Activated CD8-positive, alpha-beta T cell treated with anti-CD3 and anti-CD28 coated beads for 36 hours (primary cell): ENCODE results near the gene NCR2. TPM values are rescaled to one million over a fixed set of nuclear protein-coding genes. Genes with fewer than 3 reads are reported as not detected.

ENCODE experiments used
- ATAC-seq: fragments of 200-7000 bp; cut with Tn5 transposase; one replicate; pipeline ENCODE4 v1.10.0; 2021; ENCODE audit warnings: mild to moderate bottlenecking, moderate library complexity
- CTCF ChIA-PET: fragments of 350-600 bp; sonication (Branson Sonifier 250); formaldehyde crosslinking; loops from one replicate; lab custom pipeline; 2021; ENCODE audit warnings: antibody characterized with exemption; lab: Charles Lee
- POLR2A ChIA-PET: fragments of 350-600 bp; sonication (Branson Sonifier 250); formaldehyde crosslinking; loops from one replicate; lab custom pipeline; 2021; ENCODE audit warnings: antibody characterized with exemption; lab: Charles Lee
- DNase-seq: peaks from one replicate; pipeline ENCODE4 v3.0.0-alpha.2; 2020
- H3K27ac Mint-ChIP-seq: one replicate; pipeline ENCODE4 v1.8.0; 2021; ENCODE audit warnings: mild to moderate bottlenecking, mixed read lengths
- H3K27me3 Mint-ChIP-seq: one replicate; pipeline ENCODE4 v1.8.0; 2021; ENCODE audit warnings: mixed read lengths
- H3K36me3 Mint-ChIP-seq: one replicate; pipeline ENCODE4 v1.8.0; 2021; ENCODE audit warnings: low read depth, mixed read lengths
- H3K4me1 Mint-ChIP-seq: one replicate; pipeline ENCODE4 v1.8.0; 2021; ENCODE audit warnings: low read depth, mixed read lengths
- H3K4me3 Mint-ChIP-seq: one replicate; pipeline ENCODE4 v1.8.0; 2021; ENCODE audit warnings: mild to moderate bottlenecking, moderate library complexity, mixed read lengths
- H3K9me3 Mint-ChIP-seq: one replicate; pipeline ENCODE4 v1.8.0; 2021; ENCODE audit warnings: mixed read lengths
- CTCF ChIP-seq: fragments of 200-600 bp; IDR thresholded peaks from one replicate; pipeline ENCODE4 v1.8.0; 2022; ENCODE audit warnings: antibody characterized with exemption, mild to moderate bottlenecking
- intact Hi-C: fragments of 100-400 bp; cut with micrococcal nuclease; formaldehyde crosslinking; loops from one replicate; pipeline ENCODE4 v1.10.0; 2022
- total RNA-seq, 2 experiments: library from RNA; stranded (reverse); gene quantifications; one replicate each; pipeline ENCODE4 v1.2.3, GENCODE V29; 2021

NCR2 gene
- total RNA-seq, 2 experiments from 2014 or later, result 0.56 to 0.68 TPM

DNA sequence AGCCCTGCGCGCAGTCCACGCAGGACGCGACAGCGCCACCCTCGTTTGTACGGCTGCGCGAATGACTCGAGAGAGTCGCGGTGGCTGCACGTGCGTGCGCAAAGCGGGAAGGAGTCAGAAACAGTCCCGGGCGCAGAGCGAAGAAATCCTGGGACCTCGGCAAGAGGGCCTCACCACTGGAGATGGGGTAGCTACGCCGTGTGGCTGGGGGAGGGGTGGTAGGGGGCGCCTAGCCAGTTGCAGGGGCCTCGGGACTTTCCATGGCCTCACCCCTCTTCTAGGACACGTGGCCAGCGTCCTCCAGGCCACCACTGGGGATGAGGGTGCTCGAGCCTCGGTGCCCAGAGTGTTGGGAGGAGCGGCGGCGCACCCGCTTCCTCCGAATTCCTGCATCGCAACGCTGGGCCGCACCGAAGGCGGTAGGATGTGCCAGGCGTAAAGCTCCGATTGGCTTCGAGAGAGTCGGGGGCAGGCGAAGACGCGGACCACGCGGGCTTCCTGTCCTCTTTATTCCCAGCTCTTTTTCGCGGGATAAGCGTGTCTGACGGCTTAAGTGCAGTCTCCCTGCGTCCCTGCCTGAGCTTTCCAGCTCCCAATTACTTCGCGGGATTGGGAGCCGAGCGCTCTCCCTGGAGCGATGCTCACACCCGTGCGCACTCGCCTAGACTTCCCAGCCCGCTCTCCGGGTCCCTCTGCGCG lies 38.7 kb downstream of the NCR2 start:
- intact Hi-C loops, result loop anchor here (5.0 kb wide), 1 partner anchor 53 kb away; no protein-coding TSS in a partner anchor
- H3K36me3 Mint-ChIP-seq, result no peaks in the 10 kb centered on the region
- peaks cover 28% of the 10 kb centered on the region for H3K4me1 Mint-ChIP-seq
- CTCF ChIA-PET, result interaction anchor here (0.9 to 3.2 kb wide), 6 partner anchors 29 to 310 kb away, joined by 3 to 12 read pairs (median 3); no protein-coding TSS in a partner anchor
- no peak for TF ChIP-seq CTCF
- no peak overlapping the region for H3K27ac Mint-ChIP-seq
- no peaks in the 10 kb centered on the region for H3K9me3 Mint-ChIP-seq
- no peak overlapping the region for H3K4me3 Mint-ChIP-seq
- DNase-seq (no peak), ATAC-seq (no peak)
- POLR2A ChIA-PET, result interaction anchor here (0.8 kb wide), 1 partner anchor 37 kb away, joined by 3 read pairs; no protein-coding TSS in a partner anchor
- H3K27me3 Mint-ChIP-seq, result peaks cover 73% of the 10 kb centered on the region

GRCh38 chr6:41374618-41375590 lies 39.5 kb downstream of the NCR2 start:
- intact Hi-C loops, result loop anchor here (5.0 kb wide), 1 partner anchor 52 kb away; no protein-coding TSS in a partner anchor
- no peak overlapping the region for H3K27ac Mint-ChIP-seq
- POLR2A ChIA-PET, result interaction anchor here (0.6 kb wide), 1 partner anchor 172 kb away, joined by 3 read pairs; no protein-coding TSS in a partner anchor
- DNase-seq (no peak), ATAC-seq (no peak)
- H3K4me3 Mint-ChIP-seq, result no peak overlapping the region
- H3K27me3 Mint-ChIP-seq, result peaks cover 72% of the 10 kb centered on the region
- TF ChIP-seq CTCF, result no peak
- H3K9me3 Mint-ChIP-seq, result no peaks in the 10 kb centered on the region
- CTCF ChIA-PET, result interaction anchor here (0.9 to 3.2 kb wide), 8 partner anchors 9 to 309 kb away, joined by 3 to 12 read pairs (median 4); no protein-coding TSS in a partner anchor
- peaks cover 28% of the 10 kb centered on the region for H3K4me1 Mint-ChIP-seq
- H3K36me3 Mint-ChIP-seq, result no peaks in the 10 kb centered on the region

DNA sequence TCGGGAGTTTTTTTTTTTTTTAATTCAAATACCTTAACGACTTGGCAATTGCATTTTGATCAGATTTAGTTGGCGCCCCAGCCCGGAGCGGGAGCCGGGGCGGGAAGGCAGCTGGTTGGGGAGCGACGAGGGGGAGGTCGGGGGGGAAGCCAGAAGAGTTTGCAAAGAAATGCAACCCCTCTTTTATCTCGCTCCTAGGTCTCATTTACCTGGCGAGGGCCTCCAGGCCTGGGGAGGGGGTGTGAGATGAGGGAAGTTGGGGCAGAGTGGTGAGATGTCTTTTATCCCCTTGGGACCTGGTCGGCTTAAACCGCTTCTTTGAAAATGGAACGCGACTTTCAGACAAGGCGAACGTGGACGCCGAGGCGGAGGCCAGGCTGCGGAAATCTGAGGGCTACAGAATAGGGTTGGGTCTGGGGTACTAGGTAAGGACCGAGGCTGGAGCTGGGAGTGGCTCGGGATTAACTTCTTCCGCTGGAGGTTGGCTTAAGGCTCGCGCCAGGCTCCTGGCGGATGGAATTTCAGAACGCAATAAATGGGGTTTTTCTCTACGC lies 40.3 kb downstream of the NCR2 start:
- intact Hi-C loops, result no loop called here
- ChIA-PET POLR2A (no interaction called here), CTCF (interaction anchor here (1.0 to 1.1 kb wide), 2 partner anchors 10 to 49 kb away, joined by 4 to 5 read pairs; no protein-coding TSS in a partner anchor)
- Mint-ChIP-seq H3K27ac (no peak overlapping the region), H3K9me3 (no peaks in the 10 kb centered on the region), H3K36me3 (no peaks in the 10 kb centered on the region), H3K4me3 (no peak overlapping the region), H3K27me3 (peaks cover 67% of the 10 kb centered on the region), H3K4me1 (peaks cover 28% of the 10 kb centered on the region)
- TF ChIP-seq CTCF, result no peak
- no peak for ATAC-seq
- DNase-seq, result no peak

DNA sequence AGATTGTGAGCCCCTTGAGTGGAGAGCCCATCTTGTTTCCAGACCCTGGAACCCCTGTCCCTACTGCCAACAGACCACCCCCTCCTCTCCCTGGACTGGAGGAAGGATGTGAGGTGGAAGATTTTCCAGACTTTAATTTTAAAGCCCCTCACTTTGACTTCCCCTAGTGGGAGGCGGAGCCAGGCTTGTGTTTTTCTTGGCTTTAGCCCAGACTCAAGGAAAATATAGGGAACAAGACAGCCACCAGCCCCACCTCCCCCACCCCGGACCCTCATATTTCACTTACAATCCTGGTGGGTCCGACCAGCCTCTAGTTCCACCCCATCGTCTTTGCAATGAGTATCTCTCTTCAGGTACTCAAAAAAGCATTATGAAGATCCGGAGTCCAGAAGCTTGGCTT lies 40.8 kb downstream of the NCR2 start:
- ChIA-PET POLR2A (no interaction called here), CTCF (interaction anchor here (1.0 kb wide), 1 partner anchor 48 kb away, joined by 4 read pairs; no protein-coding TSS in a partner anchor)
- no peak overlapping the region for H3K27ac Mint-ChIP-seq
- ATAC-seq, result no peak
- H3K4me3 Mint-ChIP-seq, result no peak overlapping the region
- DNase-seq, result no peak
- no peak for TF ChIP-seq CTCF
- peaks cover 28% of the 10 kb centered on the region for H3K4me1 Mint-ChIP-seq
- peaks cover 63% of the 10 kb centered on the region for H3K27me3 Mint-ChIP-seq
- intact Hi-C loops, result no loop called here
- no peaks in the 10 kb centered on the region for H3K9me3 Mint-ChIP-seq
- no peaks in the 10 kb centered on the region for H3K36me3 Mint-ChIP-seq
